ENCODE measurements around the gene VPS9D1.

- no peak for TF ChIP-seq CTCF (IDR thresholded peaks at IDR 0.05; ENCODE audit: low read depth, low read length, missing input control)
- TF ChIP-seq FOXA1 (IDR thresholded peaks at IDR 0.05): no peak
Measured at GRCh38 chr16:89733792-89734191, 13.1 kb upstream of the VPS9D1 start.

All from liver (tissue), 2 donors.